HG03060 (cell line): ENCODE measurements around the gene TOMM40L.
"Not testable (repeated sequence)": the region's sequence is repeated elsewhere in the genome, so short reads cannot be mapped to it uniquely, and the experiment has no call there.

Experiments
- ATAC-seq: cut with Tn5 transposase; IDR thresholded peaks from one replicate; pipeline ENCODE4 v1.9.1; 2021; ENCODE audit warnings: low read depth, moderate number of reproducible peaks; ENCODE audit not compliant: unreplicated experiment

The TOMM40L gene

DNA sequence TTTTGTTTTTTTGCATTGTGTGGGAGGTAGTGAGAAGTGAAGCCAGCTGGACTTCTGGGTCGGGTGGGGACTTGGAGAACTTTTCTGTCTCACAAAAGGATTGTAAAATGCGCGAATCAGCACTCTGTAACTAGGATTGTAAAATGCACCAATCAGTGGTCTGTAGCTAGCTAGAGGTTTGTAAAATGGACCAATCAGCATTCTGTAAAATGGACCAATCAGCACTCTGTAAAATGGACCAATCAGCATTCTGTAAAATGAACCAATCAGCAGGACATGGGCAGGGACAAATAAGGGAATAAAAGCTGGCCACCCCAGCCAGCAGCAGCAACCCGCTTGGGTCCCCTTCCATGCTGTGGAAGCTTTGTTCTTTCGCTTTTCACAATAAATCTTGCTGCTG lies 24.2 kb downstream of the TOMM40L start:
- ATAC-seq = not testable (repeated sequence)

DNA sequence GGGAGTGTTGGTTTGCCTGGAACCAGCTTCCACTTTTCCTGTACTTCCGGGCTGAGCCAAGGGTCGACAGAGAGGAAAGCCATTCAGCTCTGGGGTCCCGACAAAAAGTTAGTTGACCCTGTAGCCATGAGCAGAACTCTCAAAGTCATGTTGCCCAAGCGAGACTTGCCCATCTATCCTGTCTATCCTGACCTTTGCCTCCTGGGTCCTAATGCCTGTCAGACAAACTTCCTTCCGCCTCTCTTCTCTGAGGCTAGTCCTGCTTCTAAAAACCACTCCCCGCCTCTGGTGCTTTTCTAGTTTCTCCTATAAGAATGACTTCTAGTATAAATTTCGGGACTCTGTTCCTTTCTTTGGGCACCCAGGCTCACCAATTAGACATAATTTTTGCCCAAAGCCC lies 25.0 kb downstream of the TOMM40L start:
- no peak for ATAC-seq

DNA sequence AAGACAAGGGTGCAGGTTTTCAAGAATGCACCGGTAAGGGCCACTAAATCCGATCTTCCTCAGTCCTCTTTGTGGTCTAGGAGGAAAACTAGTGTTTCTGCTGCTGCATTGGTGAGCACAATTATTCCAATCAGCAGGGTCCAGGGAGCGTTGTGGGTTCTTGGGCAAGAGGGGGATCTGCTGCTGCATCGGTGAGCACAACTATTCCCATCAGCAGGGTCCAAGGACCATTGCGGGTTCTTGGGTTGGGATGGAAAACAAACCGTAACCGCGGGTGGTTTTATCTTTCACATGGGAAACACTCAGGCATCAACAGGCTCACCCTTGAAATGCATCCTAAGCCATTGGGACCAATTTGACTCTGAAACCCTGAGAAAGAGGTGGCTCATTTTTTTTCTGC lies 25.7 kb downstream of the TOMM40L start:
- ATAC-seq = no peak

DNA sequence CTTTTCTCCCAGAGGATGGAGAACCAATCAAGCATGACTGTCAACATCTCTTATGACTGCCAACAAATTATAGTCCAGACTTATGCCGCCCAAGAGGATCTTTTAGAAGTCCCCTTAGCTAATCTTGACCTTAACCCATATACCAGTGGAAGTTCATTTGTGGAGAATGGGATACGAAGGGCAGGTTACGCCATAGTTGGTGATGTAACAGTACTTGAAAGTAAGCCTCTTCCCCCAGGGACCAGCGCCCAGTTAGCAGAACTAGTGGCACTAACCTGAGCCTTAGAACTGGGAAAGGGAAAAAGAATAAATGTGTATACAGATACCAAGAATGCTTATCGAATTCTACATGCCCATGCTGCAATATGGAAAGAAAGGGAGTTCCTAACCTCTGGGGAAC lies 29.4 kb downstream of the TOMM40L start:
- not testable (repeated sequence) for ATAC-seq

DNA sequence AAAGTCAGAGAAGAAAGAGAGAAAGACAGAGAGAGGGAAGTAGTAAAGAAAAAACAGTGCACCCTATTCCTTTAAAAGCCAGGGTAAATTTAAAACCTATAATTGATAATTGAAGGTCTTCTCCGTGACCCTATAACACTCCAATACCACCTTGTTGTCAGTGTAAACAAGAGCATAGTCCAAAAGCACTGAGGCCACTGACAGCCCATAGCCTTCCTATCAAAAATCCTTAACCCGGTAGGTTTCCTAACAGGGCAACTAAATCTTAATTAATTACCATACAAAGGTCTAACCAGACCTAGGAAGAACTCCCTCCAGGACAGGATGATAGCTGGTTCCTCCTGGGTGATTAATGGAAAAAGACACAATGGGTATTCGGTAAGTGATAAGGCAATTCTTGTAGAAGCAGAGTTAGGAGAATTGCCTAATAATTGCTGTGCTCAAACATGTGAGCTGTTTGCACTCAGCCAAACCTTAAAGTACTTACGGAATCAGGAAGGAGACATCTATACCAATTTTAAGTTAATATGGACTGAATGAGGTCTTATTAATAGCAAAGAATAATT lies 30.2 kb downstream of the TOMM40L start:
- not testable (repeated sequence) for ATAC-seq

DNA sequence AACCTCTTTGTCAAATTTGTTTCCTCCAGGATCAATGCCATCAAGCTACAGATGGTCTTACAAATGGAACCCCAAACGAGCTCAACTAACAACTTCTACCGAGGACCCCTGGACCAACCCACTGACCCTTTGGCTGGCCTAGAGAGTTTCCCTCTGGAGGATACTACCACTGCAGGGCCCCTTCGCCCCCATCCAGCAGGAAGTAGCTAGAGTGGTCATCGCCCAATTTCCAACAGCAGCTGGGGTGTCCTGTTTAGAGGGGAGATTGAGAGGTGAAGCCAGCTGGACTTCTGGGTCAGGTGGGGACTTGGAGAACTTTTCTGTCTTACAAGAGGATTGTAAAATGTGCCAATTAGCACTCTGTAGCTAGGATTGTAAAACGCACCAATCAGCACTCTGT lies 31.2 kb downstream of the TOMM40L start:
- not testable (repeated sequence) for ATAC-seq

DNA sequence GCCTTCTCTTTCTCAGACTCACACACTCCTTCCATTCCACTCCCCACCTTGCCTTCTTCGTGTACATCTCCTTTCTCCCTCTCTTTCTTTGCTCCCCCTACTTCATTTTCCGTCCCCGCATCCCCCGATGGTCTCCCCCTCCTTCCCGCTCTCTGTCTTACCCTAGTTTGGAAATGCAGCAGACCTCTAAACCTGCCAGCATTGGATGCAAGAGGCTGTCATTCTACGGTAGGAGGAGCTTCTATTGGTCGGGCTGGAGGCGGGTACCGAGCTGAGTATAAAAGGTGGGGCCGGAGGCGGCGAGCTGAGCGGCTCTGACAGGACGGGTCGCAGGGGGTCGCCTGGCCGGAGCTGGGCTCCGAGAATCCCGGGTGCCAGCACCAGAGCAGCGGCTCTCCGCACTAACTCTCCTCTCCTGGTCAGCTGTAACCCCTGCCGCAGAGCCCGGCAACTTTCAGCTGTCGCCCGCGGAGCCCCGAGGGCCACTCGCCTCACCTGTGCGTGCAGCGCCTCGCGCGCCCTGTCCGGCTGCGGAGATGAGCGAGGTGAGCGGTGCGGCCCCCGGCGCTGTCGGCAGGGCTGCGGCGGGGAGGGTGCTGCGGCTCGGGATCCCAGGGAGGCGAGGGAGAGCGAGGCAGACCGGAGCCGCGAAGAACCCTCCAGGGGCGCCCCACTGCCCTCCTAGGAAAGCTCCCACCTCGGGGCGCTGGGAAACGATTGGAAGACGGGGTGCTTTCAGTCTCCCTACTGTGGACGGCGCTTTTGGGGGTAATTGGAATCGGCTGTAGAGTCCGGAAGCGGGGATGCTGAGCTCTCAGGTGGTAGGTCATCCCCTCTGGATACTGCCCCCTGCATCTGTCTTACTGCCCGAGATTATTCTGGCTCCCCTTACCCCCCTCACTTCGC lies 32.8 kb downstream of the TOMM40L start, which contains the start of gene PCP4L1:
TSS of gene PCP4L1 (plus strand) at position 307 of the 906 bp plus-strand sequence. CDS start at position 537, 230 bp downstream.
- peak; percentile 72 for ATAC-seq

DNA sequence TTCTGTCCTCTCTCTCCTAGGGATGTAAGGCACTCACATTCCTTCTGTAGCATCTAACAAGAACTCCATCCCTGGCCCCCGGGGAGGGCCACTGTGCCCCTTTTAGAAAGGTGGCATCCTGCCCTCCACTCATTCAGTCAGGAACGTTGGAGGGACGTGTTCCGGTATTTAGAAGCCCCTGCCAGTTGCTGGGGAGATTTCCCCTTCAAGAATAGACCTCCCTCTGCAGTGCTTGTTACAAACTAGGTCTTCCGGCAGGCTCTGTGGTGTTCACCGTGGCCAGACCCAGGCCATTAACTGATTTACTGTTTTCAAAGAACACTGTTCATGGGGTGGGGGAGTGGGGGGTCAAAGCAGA lies 33.5 kb downstream of the TOMM40L start:
- no peak for ATAC-seq

DNA sequence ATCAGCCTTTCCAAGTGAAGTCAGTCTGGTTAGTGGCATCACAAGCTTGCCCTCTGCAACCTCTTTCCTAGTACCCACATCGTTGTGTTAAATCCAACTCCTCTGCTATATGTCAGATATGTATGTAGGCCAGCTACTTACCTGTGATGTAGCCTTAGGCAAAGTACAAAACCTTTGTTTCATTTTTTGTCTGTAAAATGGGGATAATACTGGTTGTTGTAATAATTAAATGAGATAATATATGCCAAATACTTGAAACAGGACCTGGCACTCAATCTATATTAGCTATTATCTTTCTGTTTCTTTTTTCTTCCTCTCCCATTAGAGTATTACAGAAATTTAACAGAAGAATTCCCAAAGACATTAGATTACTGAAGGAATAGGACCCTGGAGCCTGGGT lies 33.9 kb downstream of the TOMM40L start:
- no peak for ATAC-seq

DNA sequence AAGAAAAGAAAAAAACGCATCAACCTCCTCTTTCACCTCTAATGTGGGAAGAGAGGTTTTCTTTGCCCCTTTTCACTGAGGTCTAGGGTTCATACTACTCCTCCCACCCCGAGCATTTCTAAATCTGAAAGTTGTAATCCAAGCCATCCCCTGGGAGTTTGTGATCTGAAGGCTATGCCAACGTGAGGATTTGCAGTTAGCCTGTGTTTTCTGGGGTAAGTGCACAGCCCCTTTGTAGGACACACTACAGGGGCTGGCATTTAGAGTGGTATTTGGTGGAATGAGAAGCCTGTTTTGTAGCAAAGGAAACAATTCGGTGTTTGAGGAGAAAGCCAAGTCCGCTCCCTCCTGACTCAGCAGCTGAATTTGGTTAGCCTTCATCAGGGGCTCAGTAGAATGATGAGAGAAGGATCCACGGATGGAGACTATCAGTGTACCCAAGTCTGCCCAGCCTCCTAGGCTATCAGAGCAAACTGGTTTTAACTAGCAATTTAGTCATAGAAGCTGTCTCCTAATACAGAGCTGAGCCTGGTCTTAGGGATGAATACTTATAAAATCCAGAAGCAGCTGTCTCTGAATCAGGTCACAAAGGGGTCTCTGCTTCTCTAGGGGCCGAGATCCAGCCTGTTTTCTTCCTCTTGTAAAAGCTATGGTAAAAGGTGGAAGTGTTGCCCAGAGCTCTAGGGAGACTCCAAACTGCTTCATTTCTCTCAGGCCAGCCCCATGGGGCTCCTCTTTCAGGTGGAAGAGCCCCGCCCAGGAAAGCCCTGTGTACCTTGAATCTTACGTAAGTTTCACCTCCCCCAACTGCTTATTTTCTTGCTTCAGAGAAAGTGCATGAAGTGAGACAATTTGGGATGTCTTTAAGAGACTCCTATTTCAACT lies 34.8 kb downstream of the TOMM40L start:
- ATAC-seq = no peak

DNA sequence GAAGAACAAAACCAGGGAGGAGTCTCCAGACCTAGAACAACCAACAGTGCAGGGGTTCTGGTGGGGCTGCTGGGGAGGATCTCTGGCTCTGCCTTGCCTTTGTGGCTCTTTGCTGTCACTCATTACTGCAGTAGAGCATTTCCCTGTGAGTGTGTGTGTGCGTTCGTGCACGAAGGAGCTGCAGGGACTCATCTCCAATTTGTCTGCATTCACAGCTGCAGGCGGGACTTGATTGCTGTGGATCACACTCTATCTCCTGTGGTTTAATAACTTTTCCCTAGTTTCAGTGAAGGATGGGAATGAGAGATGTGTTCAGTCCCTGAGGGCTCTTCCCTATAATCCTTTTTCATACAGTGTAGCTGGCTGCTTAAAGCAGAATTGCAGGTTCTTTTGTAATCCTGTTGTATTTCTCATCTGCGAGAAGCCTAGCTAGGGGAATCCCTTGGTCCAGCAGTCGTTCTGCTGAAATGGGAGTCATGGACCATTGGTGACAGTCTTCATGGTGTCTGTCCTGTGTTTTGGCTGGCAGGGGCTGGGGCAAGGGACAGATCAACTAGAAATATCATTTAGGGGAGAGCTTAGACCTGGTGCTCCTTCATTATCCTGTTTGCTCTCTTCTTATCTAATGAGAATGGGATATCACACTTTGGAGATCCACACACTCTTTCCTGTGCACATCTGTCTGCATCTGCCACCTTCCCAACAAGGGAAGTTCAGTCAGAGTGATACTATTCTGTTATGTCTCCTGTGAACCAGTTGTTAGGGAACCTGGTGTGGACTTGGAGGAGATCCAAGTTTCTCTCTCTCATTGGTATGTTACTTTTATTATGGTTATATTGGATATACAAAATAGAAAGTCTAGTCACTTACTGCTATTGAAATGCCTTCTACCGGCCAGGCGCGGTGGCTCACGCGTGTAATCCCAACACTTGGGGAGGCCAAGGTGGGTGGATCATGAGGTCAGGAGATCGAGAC lies 35.7 kb downstream of the TOMM40L start:
- ATAC-seq = no peak

DNA sequence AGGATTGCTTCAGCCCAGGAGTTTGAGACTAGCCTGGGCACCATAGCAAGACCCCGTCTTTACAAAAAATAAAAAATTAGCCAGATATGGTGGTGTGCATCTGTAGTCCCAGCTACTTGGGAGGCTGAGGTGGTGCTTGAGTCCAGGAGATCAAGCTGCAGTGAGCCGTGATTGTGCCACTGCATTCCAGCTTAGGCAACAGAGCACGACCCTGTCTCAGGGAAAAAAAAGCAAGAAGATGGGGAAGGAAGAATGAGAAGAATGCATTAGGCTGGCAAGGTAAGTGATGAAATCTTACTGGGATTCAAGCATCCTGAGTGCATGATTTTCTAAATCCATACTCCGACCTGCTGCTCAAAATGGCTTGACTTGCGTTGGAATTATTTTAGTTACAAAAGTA lies 39.4 kb downstream of the TOMM40L start:
- ATAC-seq = no peak

DNA sequence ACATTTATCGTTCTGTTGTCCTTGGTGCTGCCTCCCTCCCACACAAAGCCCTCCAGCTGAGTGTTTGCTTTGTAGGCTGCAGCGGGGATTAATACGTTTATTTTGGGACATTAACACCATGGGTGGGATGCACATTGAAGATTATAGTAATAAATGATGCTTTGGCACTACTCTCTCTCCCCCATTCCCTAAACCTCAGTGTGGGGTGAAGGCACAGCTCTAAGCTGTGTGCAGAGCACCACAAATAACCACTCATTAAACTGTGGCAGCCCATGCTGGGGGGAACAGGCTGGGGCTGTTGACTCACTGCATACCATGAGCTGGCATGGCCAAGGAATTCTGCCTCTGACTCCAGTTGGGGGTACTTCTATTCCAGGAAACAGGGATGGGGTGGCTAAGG lies 40.3 kb downstream of the TOMM40L start:
- no peak for ATAC-seq

DNA sequence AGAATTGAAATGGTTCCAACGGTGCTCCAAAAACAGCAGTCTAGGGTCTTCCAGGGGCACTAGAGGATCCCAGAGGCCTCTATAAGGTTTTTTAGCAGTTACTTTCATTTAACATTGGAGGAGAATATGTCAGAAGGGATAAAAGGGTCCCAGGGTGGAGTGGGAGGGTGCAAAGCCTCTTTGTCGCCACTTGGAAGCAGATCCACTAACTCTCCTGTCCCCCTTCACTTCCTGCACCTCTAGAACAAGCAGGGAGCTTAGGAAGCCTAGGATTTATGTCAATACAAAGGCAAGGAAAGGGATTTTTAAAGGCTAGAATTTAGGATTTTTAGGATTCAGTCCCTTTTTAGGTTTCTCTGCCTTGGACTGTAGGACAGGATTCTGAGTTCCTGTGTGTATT lies 41.0 kb downstream of the TOMM40L start:
- ATAC-seq = no peak

DNA sequence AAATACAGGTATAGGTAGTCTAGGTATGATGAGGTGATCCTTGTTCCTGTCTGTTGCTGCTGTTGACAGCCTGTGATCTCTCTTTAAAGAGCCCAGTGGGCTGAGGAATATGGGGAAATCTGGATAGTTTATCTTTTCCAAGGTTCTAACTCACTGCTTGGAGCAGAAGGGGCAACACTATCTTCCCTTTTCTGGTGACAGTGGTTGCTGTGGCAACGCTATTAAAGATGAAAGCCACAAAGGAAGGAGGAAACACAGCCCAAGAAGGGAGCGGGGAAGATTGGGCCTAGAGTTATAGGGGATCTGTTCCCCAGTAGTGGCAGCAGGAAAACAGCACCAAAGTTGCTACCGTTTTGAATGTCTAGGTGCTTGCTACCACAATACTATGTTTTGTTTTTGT lies 41.5 kb downstream of the TOMM40L start:
- ATAC-seq = no peak

DNA sequence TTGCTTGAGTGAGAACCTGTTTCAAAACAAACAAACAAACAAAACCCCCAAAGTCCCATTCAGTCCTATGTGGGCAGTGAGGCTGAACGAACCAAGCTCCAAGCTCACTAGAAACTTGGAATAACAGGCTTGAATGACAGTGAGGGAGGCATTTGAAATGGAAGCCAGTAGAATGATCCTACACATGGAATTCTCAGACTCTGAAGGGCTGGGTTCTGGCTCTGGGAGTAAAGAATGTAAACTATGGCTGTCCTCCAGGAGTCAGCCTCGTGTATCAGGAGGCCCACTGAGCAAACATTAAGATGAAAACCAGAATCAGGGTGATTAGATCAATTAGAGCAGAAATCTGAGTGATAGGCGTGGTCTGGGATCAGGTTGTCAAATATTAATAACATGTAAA lies 47.5 kb downstream of the TOMM40L start:
- ATAC-seq = no peak

DNA sequence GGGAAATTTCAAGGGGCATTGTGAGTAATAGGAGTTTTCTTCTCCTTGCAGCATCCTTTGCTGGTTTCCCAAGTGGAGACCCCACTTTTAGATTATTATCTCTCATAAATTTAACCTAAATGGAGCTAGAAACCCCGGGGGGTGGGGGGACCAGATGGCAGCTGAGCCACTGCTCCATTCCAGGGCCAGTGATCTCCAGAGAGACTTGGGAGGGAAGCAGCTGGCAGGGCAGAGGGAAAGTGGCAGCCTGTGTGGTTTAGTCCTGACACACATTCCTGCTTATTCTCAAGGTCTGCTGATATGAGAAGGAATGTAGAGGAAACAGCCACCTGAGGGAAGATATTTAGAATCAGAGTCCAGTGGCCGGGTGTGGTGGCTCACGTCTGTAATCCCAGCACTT lies 49.0 kb downstream of the TOMM40L start:
- no peak for ATAC-seq
